CD4-positive, CD25-positive, alpha-beta regulatory T cell (primary cell): Measurements from ENCODE around the gene TRIOBP. TPM values are rescaled to one million over a fixed set of nuclear protein-coding genes. Genes with fewer than 3 reads are reported as not detected.

Experiments used
- ATAC-seq, 2 donors: fragments of 150-1000 bp; cut with Tn5 transposase; one replicate each; pipeline ENCODE4 v1.10.0; 2021; ENCODE audit warnings: low read depth in 2 of 2, moderate number of reproducible peaks in 2 of 2, moderate library complexity in 1 of 2
- DNase-seq, 3 donors: peaks; one replicate each; pipeline versions ENCODE4 v3.0.0 to v3.0.0-alpha.2; 2012 to 2022; ENCODE audit warnings: mixed read lengths in 1 of 3
- H3K27ac ChIP-seq: one replicate; pipeline ENCODE4 v1.7.0; 2013; ENCODE audit warnings: mild to moderate bottlenecking, low read length; ENCODE audit not compliant: insufficient read depth, poor library complexity, severe bottlenecking
- H3K27me3 ChIP-seq: one replicate; pipeline ENCODE4 v1.7.0; 2013; ENCODE audit warnings: low read length; ENCODE audit not compliant: control insufficient read depth, insufficient read depth
- H3K36me3 ChIP-seq: one replicate; pipeline ENCODE4 v1.7.0; 2013; ENCODE audit warnings: mild to moderate bottlenecking, low read length, moderate library complexity; ENCODE audit not compliant: control insufficient read depth, insufficient read depth
- H3K4me1 ChIP-seq: 2 replicates; pipeline ENCODE4 v1.7.0; 2013; ENCODE audit warnings: mild to moderate bottlenecking, low read length; ENCODE audit not compliant: insufficient read depth, control insufficient read depth, poor library complexity, severe bottlenecking
- H3K4me3 ChIP-seq: one replicate; pipeline ENCODE4 v1.7.0; 2013; ENCODE audit warnings: low read depth, mild to moderate bottlenecking, low read length, moderate library complexity
- H3K9me3 ChIP-seq, 2 experiments: 1 replicate in 1 of 2; 2 replicates in 1 of 2; pipeline ENCODE4 v1.7.0; 2013; ENCODE audit warnings: low read length in 2 of 2, mild to moderate bottlenecking in 1 of 2, moderate library complexity in 1 of 2; ENCODE audit not compliant: control insufficient read depth in 2 of 2
- H3K27ac Mint-ChIP-seq, 3 donors: one replicate each; pipeline ENCODE4 v1.8.0; 2020 to 2022; ENCODE audit warnings: mild to moderate bottlenecking in 3 of 3, mixed read lengths in 3 of 3, moderate library complexity in 2 of 3
- H3K27me3 Mint-ChIP-seq: one replicate; pipeline ENCODE4 v1.8.0; 2022; ENCODE audit warnings: mild to moderate bottlenecking, mixed read lengths
- H3K36me3 Mint-ChIP-seq: one replicate; pipeline ENCODE4 v1.8.0; 2020; ENCODE audit warnings: mixed read lengths
- H3K4me1 Mint-ChIP-seq, 4 donors: one replicate each; pipeline ENCODE4 v1.8.0; 2020 to 2022; ENCODE audit warnings: mixed read lengths in 4 of 4, mild to moderate bottlenecking in 1 of 4
- H3K4me3 Mint-ChIP-seq, 4 donors: one replicate each; pipeline ENCODE4 v1.8.0; 2020 to 2022; ENCODE audit warnings: mild to moderate bottlenecking in 4 of 4, mixed read lengths in 4 of 4, moderate library complexity in 3 of 4
- H3K9me3 Mint-ChIP-seq, 7 donors: one replicate each; pipeline ENCODE4 v1.8.0; 2020 to 2022; ENCODE audit warnings: mixed read lengths in 7 of 7, mild to moderate bottlenecking in 3 of 7, moderate library complexity in 2 of 7
- polyA plus RNA-seq, 4 donors: library from polyadenylated mRNA; unstranded; fragments of 300-500 nt; fragmentation: Illumina TruSeq; gene quantifications; one replicate each; pipeline ENCODE4 v1.2.3, GENCODE V29; 2021
- total RNA-seq: library from RNA; stranded (reverse); gene quantifications from one replicate; pipeline ENCODE4 v1.2.3, GENCODE V29; 2022

The TRIOBP gene
- total and polyA plus RNA-seq, 5 donors from 2014 or later = 10.9 to 24.8 (median 14.0) TPM

DNA sequence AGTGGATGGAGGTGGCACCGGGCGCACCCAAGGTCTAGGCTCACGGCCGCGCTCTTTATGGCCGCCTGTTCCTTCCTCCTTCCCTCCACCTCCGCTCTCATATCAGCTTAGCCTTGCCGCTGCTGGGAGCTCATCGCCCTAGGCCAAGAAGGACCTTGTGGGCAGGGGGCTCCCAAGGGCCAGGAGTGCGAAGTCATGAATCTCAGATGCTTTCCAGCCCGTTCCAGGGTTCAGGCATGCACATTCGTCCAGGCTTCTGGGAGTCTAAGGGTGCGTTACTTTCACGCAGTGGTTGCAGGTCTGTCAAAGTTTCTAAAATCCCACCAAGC, 122.2 kb downstream of the TRIOBP start:
- no peak overlapping the region for H3K27ac Mint-ChIP-seq
- no peaks in the 10 kb centered on the region for H3K9me3 ChIP-seq
- H3K27me3 Mint-ChIP-seq = peaks cover 30% of the 10 kb centered on the region
- H3K36me3 ChIP-seq = no peaks in the 10 kb centered on the region
- DNase-seq (no peak), ATAC-seq (no peak)
- H3K4me3 ChIP-seq = no peak overlapping the region
- H3K36me3 Mint-ChIP-seq = no peaks in the 10 kb centered on the region
- no peak overlapping the region for H3K27ac ChIP-seq
- H3K9me3 Mint-ChIP-seq = no peaks in the 10 kb centered on the region
- peaks cover 19% of the 10 kb centered on the region for H3K4me1 ChIP-seq
- no peaks in the 10 kb centered on the region for H3K27me3 ChIP-seq
- H3K4me1 Mint-ChIP-seq = peaks cover 0 to 24% (median 9%) of the 10 kb centered on the region in 4 donors
- peak overlapping the region; percentile 46 to 65 (median 63) for H3K4me3 Mint-ChIP-seq

GRCh38 chr22:37820350-37820749, 123.5 kb downstream of the TRIOBP start:
- H3K9me3 ChIP-seq = no peaks in the 10 kb centered on the region
- peaks cover 0 to 24% (median 10%) of the 10 kb centered on the region in 4 donors for H3K4me1 Mint-ChIP-seq
- peaks cover 24% of the 10 kb centered on the region for H3K4me1 ChIP-seq
- H3K36me3 Mint-ChIP-seq = no peaks in the 10 kb centered on the region
- H3K9me3 Mint-ChIP-seq = no peaks in the 10 kb centered on the region
- no peak overlapping the region for H3K4me3 ChIP-seq
- H3K36me3 ChIP-seq = no peaks in the 10 kb centered on the region
- H3K27me3 ChIP-seq = no peaks in the 10 kb centered on the region
- H3K4me3 Mint-ChIP-seq = peak overlapping the region in 2 of 4 donors; percentile 61 to 65
- no peak for DNase-seq
- no peak for ATAC-seq
- no peak overlapping the region for H3K27ac Mint-ChIP-seq
- peaks cover 32% of the 10 kb centered on the region for H3K27me3 Mint-ChIP-seq
- no peak overlapping the region for H3K27ac ChIP-seq

- no peak for DNase-seq
- ATAC-seq = no peak
- H3K9me3 ChIP-seq = no peaks in the 10 kb centered on the region
- Mint-ChIP-seq H3K4me3 (peak overlapping the region in 2 of 4 donors; percentile 48 to 52), H3K27ac (no peak overlapping the region), H3K27me3 (peaks cover 31% of the 10 kb centered on the region), H3K36me3 (no peaks in the 10 kb centered on the region), H3K4me1 (peaks cover 0 to 23% (median 12%) of the 10 kb centered on the region in 4 donors), H3K9me3 (no peaks in the 10 kb centered on the region)
- H3K4me1 ChIP-seq = peaks cover 24% of the 10 kb centered on the region
- no peaks in the 10 kb centered on the region for H3K27me3 ChIP-seq
- no peak overlapping the region for H3K4me3 ChIP-seq
- no peaks in the 10 kb centered on the region for H3K36me3 ChIP-seq
- no peak overlapping the region for H3K27ac ChIP-seq
Observed at GRCh38 chr22:37822079-37822833, 125.4 kb downstream of the TRIOBP start.

DNA sequence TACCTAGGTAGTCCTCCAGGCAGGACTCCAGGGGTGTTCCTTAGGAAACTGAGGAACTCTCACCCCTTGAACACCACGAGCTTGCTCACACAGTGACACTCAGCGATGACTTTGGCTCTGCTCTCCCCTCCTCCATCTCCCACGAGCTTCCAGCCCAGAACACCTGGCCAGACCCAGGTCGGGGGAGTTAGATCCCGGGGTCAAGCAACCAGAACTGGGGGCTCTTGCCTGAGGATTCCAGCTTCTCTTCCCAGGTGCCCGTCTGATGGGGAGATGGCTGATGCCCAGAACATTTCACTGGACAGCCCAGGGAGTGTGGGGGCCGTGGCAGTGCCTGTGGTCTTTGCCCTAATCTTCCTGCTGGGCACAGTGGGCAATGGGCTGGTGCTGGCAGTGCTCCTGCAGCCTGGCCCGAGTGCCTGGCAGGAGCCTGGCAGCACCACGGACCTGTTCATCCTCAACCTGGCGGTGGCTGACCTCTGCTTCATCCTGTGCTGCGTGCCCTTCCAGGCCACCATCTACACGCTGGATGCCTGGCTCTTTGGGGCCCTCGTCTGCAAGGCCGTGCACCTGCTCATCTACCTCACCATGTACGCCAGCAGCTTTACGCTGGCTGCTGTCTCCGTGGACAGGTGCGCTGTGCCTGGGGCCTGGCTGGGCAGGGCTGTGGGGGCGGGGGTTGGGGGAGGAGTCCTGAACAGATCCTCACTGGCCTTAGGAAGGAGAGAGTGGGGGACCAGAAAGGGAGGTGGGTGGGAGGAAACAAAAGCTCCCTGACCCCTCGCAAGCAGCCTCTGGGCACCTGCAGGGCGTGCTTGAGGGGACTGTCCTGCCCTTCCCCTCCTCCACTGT, 126.5 kb downstream of the TRIOBP start, which contains the start of gene GALR3:
Gene GALR3 (plus strand): TSS at position 249 of the 852 bp plus-strand sequence. CDS start 25 bp downstream, at position 274.
- Histone ChIP-seq H3K9me3 (no peaks in the 10 kb centered on the region), H3K36me3 (no peaks in the 10 kb centered on the region), H3K27ac (no peak within 1 kb of the TSS), H3K27me3 (no peaks in the 10 kb centered on the region), H3K4me1 (peaks cover 13% of the 10 kb centered on the region), H3K4me3 (no peak within 1 kb of the TSS)
- Mint-ChIP-seq H3K27ac (no peak within 1 kb of the TSS), H3K4me1 (peaks cover 0 to 19% (median 7%) of the 10 kb centered on the region in 4 donors), H3K9me3 (no peaks in the 10 kb centered on the region), H3K36me3 (no peaks in the 10 kb centered on the region), H3K27me3 (peaks cover 27% of the 10 kb centered on the region), H3K4me3 (peak within 1 kb of the TSS in 3 of 4 donors; percentile 43 to 52 (median 49))
- no peak for ATAC-seq
- no peak for DNase-seq

DNA sequence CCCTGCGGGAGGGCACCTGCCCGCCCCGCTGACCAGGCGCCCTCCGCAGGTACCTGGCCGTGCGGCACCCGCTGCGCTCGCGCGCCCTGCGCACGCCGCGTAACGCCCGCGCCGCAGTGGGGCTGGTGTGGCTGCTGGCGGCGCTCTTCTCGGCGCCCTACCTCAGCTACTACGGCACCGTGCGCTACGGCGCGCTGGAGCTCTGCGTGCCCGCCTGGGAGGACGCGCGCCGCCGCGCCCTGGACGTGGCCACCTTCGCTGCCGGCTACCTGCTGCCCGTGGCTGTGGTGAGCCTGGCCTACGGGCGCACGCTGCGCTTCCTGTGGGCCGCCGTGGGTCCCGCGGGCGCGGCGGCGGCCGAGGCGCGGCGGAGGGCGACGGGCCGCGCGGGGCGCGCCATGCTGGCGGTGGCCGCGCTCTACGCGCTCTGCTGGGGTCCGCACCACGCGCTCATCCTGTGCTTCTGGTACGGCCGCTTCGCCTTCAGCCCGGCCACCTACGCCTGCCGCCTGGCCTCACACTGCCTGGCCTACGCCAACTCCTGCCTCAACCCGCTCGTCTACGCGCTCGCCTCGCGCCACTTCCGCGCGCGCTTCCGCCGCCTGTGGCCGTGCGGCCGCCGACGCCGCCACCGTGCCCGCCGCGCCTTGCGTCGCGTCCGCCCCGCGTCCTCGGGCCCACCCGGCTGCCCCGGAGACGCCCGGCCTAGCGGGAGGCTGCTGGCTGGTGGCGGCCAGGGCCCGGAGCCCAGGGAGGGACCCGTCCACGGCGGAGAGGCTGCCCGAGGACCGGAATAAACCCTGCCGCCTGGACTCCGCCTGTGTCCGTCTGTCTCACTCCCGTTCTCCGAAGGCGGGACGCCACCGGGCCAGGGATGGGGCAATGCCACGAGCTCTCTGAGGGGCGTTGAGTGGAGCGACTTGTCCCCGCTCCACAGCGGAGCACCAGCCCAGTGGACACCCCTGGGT, 128.1 kb downstream of the TRIOBP start:
- Histone ChIP-seq H3K27ac (no peak overlapping the region), H3K27me3 (no peaks in the 10 kb centered on the region), H3K4me1 (peaks cover 5% of the 10 kb centered on the region), H3K4me3 (no peak overlapping the region), H3K9me3 (no peaks in the 10 kb centered on the region), H3K36me3 (peaks cover under 1% of the 10 kb centered on the region)
- ATAC-seq (peak; percentile 29 to 38), DNase-seq (peak in 1 of 3 donors; percentile 49)
- Mint-ChIP-seq H3K9me3 (no peaks in the 10 kb centered on the region), H3K4me1 (peaks cover 0 to 11% (median 3%) of the 10 kb centered on the region in 4 donors), H3K4me3 (peak overlapping the region; percentile 36 to 86 (median 62)), H3K27ac (no peak overlapping the region), H3K36me3 (peaks cover 4% of the 10 kb centered on the region), H3K27me3 (peaks cover 16% of the 10 kb centered on the region)

Other genes with a start within 250 kb of the TRIOBP start
- 148 TPM for gene MFNG, start 210.7 kb upstream of the TRIOBP start, total RNA-seq
- 100 to 1,000 TPM; 323 to 340 (median 327) TPM for gene MFNG, start 210.7 kb upstream of the TRIOBP start, polyA plus RNA-seq
- not detected for gene CARD10, start 177.6 kb upstream of the TRIOBP start, total RNA-seq
- gene CARD10, start 177.6 kb upstream of the TRIOBP start, polyA plus RNA-seq = not detected
- gene CDC42EP1, start 136.6 kb upstream of the TRIOBP start, total RNA-seq = not detected
- gene CDC42EP1, start 136.6 kb upstream of the TRIOBP start, polyA plus RNA-seq = not detected
- gene LGALS2, start 117.0 kb upstream of the TRIOBP start, total RNA-seq = not detected
- gene LGALS2, start 117.0 kb upstream of the TRIOBP start, polyA plus RNA-seq = under 1 TPM in 2 of 4 donors, not detected in 2; 0.41 to 0.49 TPM
- 69.7 TPM for gene GGA1, start 88.2 kb upstream of the TRIOBP start, total RNA-seq
- gene GGA1, start 88.2 kb upstream of the TRIOBP start, polyA plus RNA-seq = 10 to 100 TPM; 14.0 to 19.8 (median 16.8) TPM
- gene SH3BP1, start 57.4 kb upstream of the TRIOBP start, total RNA-seq = 126 TPM
- 10 to 100 TPM; 10.1 to 17.8 (median 16.2) TPM for gene SH3BP1, start 57.4 kb upstream of the TRIOBP start, polyA plus RNA-seq
- 2.0 TPM for gene PDXP, start 38.3 kb upstream of the TRIOBP start, total RNA-seq
- 1 to 10 TPM; 1.1 to 5.8 (median 3.4) TPM for gene PDXP, start 38.3 kb upstream of the TRIOBP start, polyA plus RNA-seq
- 209 TPM for gene LGALS1, start 21.4 kb upstream of the TRIOBP start, total RNA-seq
- 100 to 1,000 TPM; 321 to 829 (median 545) TPM for gene LGALS1, start 21.4 kb upstream of the TRIOBP start, polyA plus RNA-seq
- 38.2 TPM for gene NOL12, start 10.7 kb upstream of the TRIOBP start, total RNA-seq
- gene NOL12, start 10.7 kb upstream of the TRIOBP start, polyA plus RNA-seq = 10 to 100 TPM; 33.7 to 46.9 (median 41.2) TPM
- 0.72 TPM for gene GCAT, start 110.9 kb downstream of the TRIOBP start, total RNA-seq
- gene GCAT, start 110.9 kb downstream of the TRIOBP start, polyA plus RNA-seq = 1 to 10 TPM in 3 of 4 donors, under 1 TPM in 1; 0.45 to 2.0 (median 1.4) TPM
- not detected for gene GALR3, start 126.3 kb downstream of the TRIOBP start, total RNA-seq
- gene GALR3, start 126.3 kb downstream of the TRIOBP start, polyA plus RNA-seq = not detected
- 18.8 TPM for gene ANKRD54, start 147.3 kb downstream of the TRIOBP start, total RNA-seq
- 10 to 100 TPM; 15.4 to 21.4 (median 19.8) TPM for gene ANKRD54, start 147.3 kb downstream of the TRIOBP start, polyA plus RNA-seq
- 390 TPM for gene EIF3L, start 152.4 kb downstream of the TRIOBP start, total RNA-seq
- 100 to 1,000 TPM; 267 to 354 (median 308) TPM for gene EIF3L, start 152.4 kb downstream of the TRIOBP start, polyA plus RNA-seq
- 25.2 TPM for gene MICALL1, start 209.2 kb downstream of the TRIOBP start, total RNA-seq
- gene MICALL1, start 209.2 kb downstream of the TRIOBP start, polyA plus RNA-seq = 1 to 10 TPM; 1.1 to 2.4 (median 1.7) TPM